HG03060 (cell line): ENCODE data around the gene SPOCD1.

ENCODE experiments used
- ATAC-seq: cut with Tn5 transposase; IDR thresholded peaks from one replicate; pipeline ENCODE4 v1.9.1; 2021; ENCODE audit warnings: low read depth, moderate number of reproducible peaks; ENCODE audit not compliant: unreplicated experiment

SPOCD1 gene

DNA sequence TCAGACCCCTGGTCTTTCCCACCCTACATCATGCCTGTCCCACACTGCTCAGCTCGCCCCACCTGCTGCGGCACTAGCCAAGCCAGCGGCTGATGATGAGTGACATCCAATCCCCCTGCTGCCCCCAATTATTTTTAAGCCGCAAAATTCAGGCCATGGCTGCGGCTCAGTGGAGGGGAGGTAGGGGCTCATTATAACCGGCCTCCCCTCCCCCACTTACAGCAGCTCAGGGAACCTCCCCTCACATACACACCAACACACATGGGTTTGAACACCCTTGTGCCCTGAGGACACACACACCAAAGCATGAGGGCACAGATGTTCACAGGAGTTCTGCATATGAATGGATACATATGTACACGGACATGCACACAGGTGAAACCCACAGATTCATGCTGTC, 57.0 kb downstream of the SPOCD1 start:
- ATAC-seq = no peak

DNA sequence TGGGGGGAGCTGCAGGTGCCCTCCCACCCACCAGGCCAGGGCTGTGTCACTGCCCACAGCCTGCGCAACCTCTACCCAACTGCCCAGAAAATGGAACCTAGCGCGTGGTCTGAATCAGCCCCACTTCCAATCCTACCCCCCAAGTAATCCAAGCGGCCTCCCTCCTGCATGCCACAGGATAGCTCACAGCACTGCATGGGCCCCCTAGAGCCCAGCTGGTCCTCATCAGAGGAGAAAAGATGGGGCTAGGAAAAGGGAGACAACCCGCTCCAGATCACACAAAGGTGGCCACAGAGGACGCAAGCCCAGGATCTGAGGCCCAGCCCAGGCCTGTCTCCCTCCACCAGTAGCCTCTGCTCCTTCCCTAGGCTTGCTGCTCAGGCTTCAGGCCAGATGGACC, 57.8 kb downstream of the SPOCD1 start:
- ATAC-seq = no peak

DNA sequence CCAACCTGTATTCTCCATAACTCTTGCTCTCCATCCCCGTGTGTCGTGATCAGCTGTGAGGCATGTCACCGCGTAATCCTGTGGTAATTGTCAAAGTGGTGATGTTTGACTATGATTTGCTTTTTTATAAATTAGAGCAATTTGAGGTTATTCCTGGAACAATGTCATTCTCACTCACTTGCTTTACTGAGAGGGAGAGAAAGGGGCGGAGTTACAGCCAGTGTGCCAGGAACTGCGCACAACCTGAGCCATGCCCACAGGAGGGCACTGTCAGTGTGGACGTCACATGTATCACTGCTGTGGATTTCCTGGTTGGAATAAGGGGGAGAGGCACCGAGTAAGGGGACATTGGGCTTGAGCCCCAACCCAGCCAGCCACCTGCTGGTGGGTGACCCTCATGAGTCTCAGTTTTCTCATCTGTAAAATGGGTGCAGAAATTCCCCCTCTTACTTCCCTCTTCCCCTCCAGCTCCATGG, 58.6 kb downstream of the SPOCD1 start:
- no peak for ATAC-seq

DNA sequence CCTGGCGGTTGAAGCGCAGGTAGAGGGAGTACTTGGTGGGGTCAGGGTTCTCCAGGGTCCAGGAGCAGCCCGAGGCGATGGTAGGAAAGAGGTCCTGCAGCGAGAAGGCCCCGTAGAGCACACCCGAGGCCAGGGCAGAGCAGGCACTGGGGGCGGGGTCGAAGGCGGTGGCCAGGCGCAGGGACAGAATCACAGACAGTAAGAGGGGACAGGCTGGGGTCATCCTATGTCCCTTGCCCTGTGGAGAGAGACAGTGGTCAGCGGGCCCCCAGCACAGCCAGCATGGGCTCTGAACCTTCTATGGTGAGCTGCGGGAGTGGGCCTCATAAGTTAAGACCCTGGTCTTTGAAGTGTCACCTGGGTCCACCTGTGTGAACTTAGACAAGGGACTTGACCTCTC, 59.2 kb downstream of the SPOCD1 start:
- no peak for ATAC-seq

DNA sequence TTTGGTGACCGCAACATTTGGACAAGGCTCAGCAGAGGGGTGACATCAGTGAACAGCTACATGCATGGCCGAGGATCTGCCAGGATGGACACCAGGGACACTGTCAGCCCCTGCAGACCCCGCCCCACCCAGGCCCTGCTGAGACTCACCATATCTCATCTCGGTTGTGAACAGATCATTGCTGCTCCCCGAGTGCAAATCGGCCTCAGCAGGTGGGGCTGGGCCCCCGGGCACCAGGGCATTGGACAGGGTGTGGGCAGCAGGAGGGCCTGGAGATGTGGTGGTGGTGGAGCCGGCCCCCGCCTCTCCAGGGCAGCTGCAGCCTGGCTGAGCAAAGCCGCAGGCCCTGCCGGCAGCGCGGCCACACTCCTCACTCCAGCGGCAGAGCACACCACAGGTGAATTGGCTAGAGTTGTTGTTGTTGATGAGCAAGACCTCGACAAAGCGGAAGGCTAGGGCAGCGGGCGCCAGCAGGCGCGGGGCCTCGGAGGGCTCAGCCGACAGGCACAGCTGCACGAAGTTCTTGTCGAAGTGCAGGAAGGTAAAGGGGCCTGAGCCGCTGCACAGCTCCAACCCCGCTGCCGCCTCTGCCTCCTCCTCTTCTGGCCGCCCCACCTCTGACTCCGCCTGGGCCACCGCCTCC, 59.9 kb downstream of the SPOCD1 start:
- no peak for ATAC-seq

DNA sequence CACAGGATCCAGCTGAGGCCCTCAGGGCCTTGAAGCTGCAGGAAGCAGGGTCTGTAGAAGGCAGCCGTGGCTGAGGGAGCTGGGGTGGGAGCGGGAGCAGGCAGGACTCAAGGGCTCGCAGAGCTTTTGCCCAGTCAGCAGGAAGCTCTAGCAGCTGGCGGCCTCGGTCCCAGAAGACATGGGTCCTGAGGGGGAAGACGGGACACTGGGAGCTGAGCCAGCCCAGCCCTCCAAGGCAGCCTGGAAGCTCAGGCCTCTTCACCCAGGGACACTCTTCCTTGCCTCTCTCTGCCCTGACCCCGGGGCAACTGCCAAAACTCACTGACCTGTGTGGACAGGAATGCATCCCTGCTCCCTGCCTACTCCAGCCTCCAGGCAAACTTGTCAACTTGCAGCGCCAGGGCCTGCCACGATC, 60.6 kb downstream of the SPOCD1 start:
- ATAC-seq = no peak

DNA sequence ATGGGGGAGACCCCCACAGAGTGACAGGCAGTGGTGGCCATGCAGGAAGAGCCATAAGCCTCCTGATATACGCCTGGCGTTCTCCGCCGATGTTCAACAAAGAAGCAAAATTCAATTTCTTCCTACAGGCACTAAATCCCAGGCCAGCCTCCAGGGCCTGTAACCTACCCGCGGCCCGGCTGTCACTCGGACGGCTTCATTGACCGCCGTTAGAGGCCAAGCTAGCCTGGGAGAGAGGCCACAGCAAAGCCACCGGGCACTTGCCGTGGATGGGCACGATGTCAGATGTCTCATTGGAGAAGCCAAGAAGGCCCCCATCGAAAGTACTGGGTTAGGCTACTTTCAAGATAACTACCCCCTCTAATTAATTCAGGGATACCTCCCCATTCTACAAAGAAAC, 61.4 kb downstream of the SPOCD1 start:
- ATAC-seq = no peak

DNA sequence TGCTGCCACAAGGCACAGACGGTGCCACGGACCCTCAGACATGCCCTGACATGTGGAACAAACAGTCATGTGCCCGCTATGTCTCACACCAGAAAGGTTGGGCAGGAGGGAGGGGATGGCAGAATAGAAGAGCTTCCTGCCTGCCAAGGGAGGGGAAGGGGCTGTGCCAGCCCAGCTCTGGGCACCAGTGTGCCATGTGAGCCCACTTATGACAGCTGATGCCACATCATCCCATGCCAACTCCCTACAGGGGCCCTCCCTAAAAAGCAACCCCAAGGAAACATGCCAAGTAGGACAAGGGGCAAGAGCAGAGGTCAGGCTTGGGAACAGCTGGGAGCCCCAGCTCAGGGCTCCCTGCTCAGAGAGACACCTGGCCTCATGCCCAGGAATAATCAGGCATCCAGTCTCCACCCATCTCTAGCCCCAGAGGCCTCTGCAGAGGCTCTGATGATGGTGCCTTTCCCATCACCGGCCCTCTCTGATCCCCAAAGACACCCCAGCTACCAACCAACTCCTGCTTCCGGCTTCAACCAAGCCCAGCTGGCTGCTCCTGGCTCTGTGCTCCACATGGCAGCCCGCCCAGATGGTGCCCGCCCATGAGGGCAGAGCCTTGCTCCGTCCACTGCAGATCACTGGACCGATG, 62.0 kb downstream of the SPOCD1 start:
- no peak for ATAC-seq

DNA sequence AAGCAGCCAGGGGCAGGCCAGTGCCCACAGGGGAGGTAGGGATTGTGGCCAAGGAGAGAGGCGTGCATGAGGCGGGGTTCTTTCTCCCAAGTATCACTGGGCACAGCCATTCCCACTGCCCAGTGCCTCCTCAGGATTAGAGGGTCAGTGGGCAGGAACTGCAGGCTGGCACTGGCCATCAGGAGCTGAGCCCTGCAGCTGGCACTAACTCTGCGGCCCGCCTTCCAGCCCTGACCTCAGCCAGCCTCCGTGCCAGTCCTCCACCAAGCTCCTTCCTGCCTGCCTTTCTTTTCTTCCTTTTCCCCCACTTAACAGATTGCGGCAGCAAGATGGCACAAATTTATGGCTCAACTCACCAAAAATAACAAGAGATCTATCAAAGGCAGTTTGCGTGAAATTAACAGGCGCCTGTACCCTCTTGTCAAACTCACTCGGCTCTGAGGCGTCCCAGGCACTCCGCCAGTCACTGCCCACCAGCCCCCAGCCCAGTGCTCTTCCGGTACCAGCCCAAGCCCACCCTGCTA, 62.8 kb downstream of the SPOCD1 start:
- ATAC-seq = no peak

DNA sequence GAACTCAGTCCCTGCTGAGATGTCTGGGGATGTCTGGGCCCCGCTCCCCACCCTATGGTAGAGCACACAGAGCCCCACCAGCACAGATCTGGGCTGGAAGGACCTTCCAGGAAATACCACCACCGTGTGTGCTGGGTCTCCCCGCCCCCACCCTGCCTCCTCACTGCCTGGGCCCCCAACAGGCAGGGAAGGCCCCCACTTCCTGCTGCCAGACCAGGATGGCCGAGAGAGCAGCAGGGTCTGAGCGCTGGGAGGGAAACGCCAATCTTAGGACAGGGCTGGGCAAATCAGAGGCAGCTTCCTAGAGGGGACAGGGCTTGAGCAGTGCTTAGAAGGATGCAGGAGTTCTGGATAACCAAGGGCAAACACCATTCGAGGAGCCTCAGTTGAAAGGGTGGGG, 63.6 kb downstream of the SPOCD1 start:
- ATAC-seq = no peak

DNA sequence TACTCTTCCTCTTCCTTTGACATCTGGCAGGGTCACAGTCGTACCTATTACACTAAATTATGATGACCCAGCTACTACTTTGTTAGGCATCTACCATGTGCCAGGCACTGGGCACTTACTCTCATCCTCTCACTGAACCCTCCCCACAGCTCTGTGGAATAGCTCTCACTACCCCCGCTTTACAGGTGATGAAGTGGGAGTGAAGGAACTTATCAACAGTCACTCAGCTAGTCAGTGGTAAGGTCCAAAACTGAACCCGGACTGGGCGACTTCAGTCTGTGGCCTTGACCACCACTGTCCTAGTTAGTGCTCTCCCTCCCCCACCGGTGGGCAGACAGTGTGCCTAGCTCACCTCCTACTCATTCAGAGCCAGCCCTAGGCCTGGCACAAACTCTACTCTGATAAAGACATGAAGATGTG, 64.0 kb downstream of the SPOCD1 start:
- ATAC-seq = no peak

DNA sequence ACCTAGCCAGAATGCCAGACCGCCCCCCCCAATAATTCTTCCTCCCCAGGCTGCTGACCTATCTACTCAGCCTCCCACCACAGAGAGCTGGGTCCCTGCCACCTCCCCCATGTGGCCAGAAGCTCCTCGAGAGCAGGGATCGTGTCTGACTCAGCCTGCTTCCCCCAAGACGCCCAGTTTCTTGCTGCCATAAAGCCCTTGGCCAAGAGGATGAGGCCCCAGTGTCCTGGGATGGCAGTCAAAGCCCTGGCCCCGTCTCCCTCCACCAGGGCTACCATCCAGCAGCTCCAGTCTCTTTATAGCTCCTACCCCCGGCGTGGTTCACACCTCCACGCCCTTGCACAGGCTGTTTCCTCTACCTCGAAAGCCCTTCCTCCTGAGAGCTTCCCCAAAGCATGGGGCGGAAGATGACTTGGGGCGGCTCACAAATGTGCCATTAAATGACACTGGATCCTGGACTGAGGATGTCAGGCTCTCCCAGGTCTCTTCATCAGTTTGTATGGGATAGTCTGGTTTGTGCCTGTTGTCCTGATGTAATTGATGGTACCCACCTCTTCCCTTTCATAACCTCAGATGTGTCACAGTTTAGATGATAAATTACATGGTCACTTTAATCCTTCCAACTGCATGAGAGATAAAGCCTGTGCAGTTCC, 64.8 kb downstream of the SPOCD1 start:
- no peak for ATAC-seq

DNA sequence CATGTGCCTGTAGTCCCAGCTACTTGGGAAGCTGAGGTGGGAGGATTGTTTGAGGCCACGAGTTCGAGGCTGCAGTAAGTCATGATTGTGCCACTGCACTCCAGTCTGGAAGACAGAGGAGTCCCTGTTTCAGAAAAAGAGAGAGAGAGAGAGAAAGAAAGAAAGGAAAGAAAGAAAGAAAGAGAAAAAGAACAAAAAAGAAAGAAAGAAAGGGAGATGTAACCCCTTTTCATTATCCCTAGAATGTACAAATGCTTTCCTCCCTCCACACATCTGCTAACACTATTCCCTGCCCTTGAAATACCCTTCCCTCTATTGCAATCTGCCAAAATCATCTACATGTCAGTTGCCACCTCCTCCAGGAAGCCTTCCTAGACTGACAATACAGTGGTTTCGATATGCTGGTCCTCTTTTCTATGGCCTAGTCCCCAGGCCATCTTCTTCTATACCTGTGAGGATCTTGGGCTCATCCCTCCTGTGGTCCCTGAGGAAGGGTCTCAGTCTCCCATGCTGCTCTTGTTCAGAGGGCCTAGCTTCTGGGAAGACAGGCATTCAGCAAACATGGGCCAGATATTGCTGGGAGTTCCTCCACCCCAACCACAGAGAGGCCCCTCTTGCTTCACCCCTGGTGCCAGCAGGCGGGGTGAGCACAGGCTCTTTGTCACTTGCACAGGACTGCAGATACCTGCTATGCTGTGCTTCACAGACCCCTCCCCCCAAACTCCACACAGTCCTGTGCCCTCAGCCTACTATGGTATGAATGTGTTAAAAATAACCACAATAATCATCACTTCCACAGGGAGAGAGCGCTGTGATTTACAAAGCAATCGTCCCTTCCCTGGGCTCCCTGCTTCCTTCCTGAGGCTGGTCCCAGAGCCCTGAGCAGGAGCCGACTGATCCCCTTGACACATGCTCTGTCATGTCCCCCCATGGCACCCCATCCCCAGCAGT, 65.8 kb downstream of the SPOCD1 start:
- no peak for ATAC-seq

DNA sequence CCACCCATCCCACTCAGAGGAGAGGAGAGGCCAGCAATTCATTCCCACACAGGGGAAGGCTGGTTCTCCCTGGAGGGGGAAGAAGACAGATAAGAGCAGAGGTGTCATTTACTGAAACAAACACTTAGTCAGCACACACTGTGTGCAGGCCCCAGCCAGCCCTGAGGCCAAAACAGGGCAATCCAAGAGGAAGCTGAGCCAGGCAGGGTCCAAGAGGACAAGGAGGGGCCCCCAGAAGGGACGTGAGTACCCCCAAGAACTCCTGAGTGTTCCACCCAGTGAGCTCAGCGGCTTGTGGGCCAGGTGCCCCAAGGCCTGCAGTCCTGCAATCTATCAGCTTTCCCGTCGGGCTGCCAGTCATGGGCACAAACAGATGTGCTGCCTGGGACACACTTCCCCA, 67.5 kb downstream of the SPOCD1 start:
- ATAC-seq = no peak

DNA sequence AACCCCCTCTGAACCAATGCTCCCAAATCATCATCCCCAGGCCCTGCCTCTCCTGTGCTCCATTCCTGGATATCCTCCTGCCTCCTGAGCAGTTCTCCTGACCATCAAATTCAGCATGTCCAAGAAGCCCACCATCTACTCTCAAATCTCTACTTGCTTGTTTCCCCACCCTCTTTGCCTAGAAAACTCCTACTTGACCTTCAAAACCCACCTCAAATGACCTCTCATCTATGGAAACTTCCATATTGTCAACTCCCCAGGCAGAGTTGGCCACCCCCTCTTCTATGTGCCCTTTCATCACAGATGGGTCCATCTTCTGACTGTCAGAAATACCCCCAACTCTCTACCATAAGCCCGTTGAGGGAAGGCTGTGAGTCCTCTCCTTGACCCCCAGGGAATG, 68.5 kb downstream of the SPOCD1 start:
- ATAC-seq = no peak

DNA sequence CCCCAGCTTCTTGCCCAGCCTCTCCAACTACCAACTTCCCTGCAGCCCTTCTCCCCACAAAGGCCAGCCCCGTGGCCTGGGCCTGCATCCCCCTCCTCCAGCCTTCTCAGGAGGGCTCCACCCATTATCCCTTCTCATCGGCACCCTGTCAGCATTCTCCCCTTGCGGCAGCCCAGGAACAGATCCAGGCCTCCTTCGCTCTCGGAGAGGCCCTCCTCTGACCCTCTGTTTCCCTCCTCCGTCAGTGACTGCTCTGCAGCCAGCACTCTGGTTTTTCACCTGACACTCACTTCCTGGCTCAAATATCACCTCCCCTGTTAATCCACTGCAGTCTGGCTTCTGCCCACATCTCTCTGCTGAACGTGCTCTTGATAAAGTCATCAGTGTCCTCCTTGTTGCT, 69.1 kb downstream of the SPOCD1 start:
- no peak for ATAC-seq

DNA sequence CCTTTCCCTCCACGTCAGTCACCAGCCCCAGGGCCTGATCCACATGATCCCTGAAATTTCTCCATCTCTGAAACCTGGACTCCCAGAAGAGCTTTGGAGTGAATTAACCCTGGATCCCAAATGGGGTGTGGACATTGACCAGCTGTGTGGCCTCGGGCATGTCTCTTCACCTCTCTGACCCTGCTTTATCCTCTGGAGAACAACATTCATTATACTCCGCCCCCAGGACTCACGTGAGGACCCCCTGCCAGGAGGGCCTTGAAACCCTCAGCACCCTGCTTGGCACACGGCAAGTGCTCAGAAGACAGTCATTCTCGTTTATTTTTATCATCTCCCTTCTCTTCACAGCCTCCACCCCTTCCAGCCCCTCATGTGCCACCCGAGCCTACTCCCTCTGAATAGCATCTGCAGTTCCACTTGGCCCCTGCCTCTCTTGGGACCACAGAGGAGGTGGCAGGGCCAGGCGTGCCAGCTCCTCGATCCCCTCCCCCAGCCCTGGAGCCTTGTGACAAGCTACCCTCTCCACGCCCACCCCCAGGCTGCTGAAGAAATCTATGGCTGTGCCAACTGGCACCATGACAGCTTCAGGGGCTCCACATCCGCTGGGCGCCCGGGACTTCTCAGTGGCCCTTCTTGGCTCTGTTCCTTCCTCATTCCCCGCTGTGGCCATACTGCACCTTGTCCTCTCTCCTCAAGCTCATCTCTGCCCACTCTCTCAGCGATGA, 69.7 kb downstream of the SPOCD1 start:
- ATAC-seq = no peak

DNA sequence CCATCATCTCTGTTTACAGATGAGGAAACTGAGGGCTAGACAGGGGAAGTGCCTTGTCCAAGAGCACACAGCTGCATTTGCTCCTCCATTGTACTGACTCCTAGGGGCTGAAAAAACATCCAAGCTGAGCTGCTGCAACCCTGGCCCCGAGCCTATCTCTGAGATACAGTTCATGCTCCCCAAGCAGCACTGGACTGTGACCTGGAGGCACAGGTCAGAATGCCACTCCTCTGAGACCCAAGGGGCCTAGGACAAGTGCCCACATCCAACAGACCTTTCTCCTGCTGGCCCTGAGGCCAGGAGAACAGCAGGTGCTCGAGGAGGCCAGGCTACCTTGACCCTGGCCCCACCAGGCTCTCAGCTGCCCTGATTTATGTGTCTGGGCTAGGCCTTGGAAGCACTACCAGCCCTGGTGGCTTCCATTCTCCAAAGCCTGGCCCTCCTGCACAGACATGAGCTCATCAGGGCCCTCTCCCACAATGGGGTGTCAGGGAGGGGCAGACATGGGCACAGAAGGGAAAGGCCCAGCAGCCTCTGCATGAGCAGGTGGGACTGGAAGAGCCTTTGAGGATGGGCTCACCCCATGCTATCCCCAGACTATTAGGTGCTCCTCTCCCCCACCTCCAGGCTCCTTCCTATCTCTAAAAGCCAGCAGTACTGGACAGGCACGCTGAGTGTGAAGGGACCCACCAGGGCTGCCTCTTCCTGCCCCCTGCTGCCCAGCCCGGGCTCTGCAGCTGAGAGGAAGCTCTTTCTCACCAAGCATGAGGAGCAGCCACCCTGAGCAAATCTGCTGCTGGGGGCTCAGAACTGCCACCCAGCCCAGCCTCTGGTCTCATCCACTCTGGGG, 70.5 kb downstream of the SPOCD1 start:
- no peak for ATAC-seq
